ENCODE measurements around the gene RAMP1.

The RAMP1 gene

DNA sequence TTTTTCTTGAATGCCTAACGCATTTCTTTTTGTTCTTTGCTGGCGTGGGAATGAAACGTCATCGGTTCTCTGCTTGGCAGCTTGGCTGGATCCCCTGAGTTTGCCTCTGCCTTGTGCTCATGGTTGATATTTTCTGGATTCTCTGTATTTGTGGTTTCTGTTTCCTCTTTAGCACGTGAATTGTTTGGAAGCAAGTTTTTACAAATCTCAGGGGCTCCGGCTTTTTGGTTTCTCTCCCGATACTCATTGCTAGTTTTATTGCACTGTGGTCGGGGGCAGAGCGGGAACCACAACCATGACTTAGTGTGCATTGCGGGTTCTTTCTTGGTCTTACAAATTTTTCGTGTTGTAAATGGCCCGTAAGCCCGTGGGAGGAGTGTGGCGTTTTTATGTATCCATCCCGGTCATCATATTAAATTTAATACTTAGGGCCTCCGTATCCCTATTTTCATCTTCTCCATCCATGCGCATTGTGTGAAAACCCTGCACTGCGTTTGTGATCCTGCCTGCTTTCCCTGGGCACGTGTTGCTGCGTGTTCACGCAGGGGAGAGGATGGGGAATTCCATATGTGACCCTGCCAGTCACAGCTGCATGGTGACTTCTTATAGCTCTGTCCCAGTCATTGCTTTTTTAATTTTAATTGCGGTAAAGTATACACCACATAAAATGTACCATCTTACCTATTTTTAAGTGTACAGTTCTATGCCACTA, 9.4 kb downstream of the RAMP1 start:
- H3F3A ChIP-seq (ENCODE audit: insufficient read depth): no peaks in the 10 kb centered on the region
- no peak overlapping the region for H3K4me3 ChIP-seq (ENCODE audit: insufficient read depth, low read length, poor library complexity, severe bottlenecking)
- TF ChIP-seq EZH2phosphoT487 (conservative IDR thresholded peaks at IDR 0.05; ENCODE audit: low read length) (no peak), CTCF (IDR thresholded peaks at IDR 0.05; ENCODE audit: insufficient read depth, low read length, poor library complexity, severe bottlenecking) (no peak)
- H3K9ac ChIP-seq (ENCODE audit: low read length): no peak overlapping the region
- H3K79me2 ChIP-seq (ENCODE audit: insufficient read depth, low read length): no peaks in the 10 kb centered on the region
- no peak overlapping the region for H3K27ac ChIP-seq (ENCODE audit: low read depth, low read length)
- H3K4me2 ChIP-seq (ENCODE audit: low read depth, low read length, poor library complexity, severe bottlenecking): no peak overlapping the region
- no peaks in the 10 kb centered on the region for H3K27me3 ChIP-seq (ENCODE audit: low read length)
- H4K20me1 ChIP-seq (ENCODE audit: low read depth, low read length): no peaks in the 10 kb centered on the region
- no peaks in the 10 kb centered on the region for H3K9me2 ChIP-seq (replicated peaks; ENCODE audit: insufficient read depth, low read length)
- H2AFZ ChIP-seq (ENCODE audit: low read depth, low read length, severe bottlenecking): no peak overlapping the region
- no peaks in the 10 kb centered on the region for H3K9me3 ChIP-seq (ENCODE audit: insufficient read depth, low read length)
- no peaks in the 10 kb centered on the region for H3K36me3 ChIP-seq (ENCODE audit: low read length)

DNA sequence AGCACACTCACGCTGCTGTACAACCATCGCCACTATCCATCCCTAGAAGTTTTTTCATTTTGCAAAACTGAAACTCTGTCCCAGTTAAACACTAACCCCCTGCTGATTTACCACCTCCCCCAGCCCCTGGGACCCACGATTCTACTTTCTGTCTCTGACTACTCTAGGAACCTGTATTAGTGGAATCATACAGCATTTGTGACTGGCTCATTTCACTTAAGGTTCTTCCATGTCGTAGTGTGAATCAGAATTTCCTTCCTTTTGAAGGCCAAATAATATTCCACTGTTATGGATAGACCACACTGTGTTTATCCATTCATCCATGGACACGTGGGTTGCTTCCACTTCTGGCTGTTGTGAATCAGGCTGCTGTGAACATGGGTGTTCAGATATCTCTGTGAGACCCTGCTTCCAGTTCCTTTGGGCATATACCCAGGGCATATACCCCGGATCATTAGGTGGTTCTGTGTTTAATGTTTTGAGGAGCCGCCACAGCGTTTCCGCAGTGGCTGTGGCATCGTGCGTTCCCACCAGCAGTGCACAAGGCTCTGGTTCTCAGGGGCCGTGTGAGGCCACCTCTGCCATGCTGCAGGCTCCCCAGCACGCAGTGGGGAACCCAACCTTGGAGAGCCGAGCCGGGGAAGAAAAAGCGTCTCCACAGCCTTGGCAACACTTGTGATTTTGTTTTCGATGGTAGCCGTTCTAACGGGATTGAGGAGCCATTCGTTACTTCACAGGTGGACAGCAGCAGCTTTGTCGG, 10.1 kb downstream of the RAMP1 start:
- H3K27me3 ChIP-seq (ENCODE audit: low read length): no peaks in the 10 kb centered on the region
- no peak overlapping the region for H3K27ac ChIP-seq (ENCODE audit: low read depth, low read length)
- no peaks in the 10 kb centered on the region for H3F3A ChIP-seq (ENCODE audit: insufficient read depth)
- H3K9me3 ChIP-seq (ENCODE audit: insufficient read depth, low read length): no peaks in the 10 kb centered on the region
- H2AFZ ChIP-seq (ENCODE audit: low read depth, low read length, severe bottlenecking): no peak overlapping the region
- no peaks in the 10 kb centered on the region for H3K36me3 ChIP-seq (ENCODE audit: low read length)
- no peak overlapping the region for H3K4me3 ChIP-seq (ENCODE audit: insufficient read depth, low read length, poor library complexity, severe bottlenecking)
- H3K79me2 ChIP-seq (ENCODE audit: insufficient read depth, low read length): no peaks in the 10 kb centered on the region
- no peaks in the 10 kb centered on the region for H3K9me2 ChIP-seq (replicated peaks; ENCODE audit: insufficient read depth, low read length)
- no peak for TF ChIP-seq CTCF (IDR thresholded peaks at IDR 0.05; ENCODE audit: insufficient read depth, low read length, poor library complexity, severe bottlenecking)
- H4K20me1 ChIP-seq (ENCODE audit: low read depth, low read length): no peaks in the 10 kb centered on the region
- H3K4me2 ChIP-seq (ENCODE audit: low read depth, low read length, poor library complexity, severe bottlenecking): no peak overlapping the region
- no peak overlapping the region for H3K9ac ChIP-seq (ENCODE audit: low read length)

DNA sequence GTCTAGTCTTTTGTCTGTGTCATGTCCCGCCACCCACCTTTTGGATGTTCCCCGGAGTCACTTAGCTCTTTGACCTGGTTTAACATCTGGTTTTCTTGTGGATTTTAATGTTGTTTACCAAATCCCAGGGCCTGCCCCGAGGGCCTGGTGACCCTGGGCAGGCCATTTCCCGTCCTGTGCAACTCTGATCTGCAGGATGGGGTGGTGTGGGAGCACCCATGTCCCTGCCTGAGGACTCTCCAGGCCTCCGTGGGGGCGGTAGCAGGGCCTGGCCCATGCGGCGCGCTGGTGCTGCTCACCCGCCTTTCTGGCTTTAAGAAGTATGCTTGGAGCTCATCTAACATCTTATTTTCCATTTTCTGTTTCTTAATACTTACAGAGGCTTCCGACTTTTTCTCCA, 10.7 kb downstream of the RAMP1 start:
- no peak for TF ChIP-seq CTCF (IDR thresholded peaks at IDR 0.05; ENCODE audit: insufficient read depth, low read length, poor library complexity, severe bottlenecking)
- TF ChIP-seq EZH2phosphoT487 (conservative IDR thresholded peaks at IDR 0.05; ENCODE audit: low read length): no peak
- H3K4me2 ChIP-seq (ENCODE audit: low read depth, low read length, poor library complexity, severe bottlenecking): no peak overlapping the region
- no peaks in the 10 kb centered on the region for H3K9me3 ChIP-seq (ENCODE audit: insufficient read depth, low read length)
- H3K9me2 ChIP-seq (replicated peaks; ENCODE audit: insufficient read depth, low read length): no peaks in the 10 kb centered on the region
- H3F3A ChIP-seq (ENCODE audit: insufficient read depth): no peaks in the 10 kb centered on the region
- no peak overlapping the region for H3K27ac ChIP-seq (ENCODE audit: low read depth, low read length)
- H3K27me3 ChIP-seq (ENCODE audit: low read length): no peaks in the 10 kb centered on the region
- no peaks in the 10 kb centered on the region for H3K36me3 ChIP-seq (ENCODE audit: low read length)
- no peaks in the 10 kb centered on the region for H3K79me2 ChIP-seq (ENCODE audit: insufficient read depth, low read length)
- no peak overlapping the region for H3K4me3 ChIP-seq (ENCODE audit: insufficient read depth, low read length, poor library complexity, severe bottlenecking)
- no peaks in the 10 kb centered on the region for H4K20me1 ChIP-seq (ENCODE audit: low read depth, low read length)
- H3K9ac ChIP-seq (ENCODE audit: low read length): no peak overlapping the region
- H2AFZ ChIP-seq (ENCODE audit: low read depth, low read length, severe bottlenecking): no peak overlapping the region

All from SU-DHL-6 (cell line).